Glutamatergic neuron (in vitro differentiated cells): Measurements from ENCODE around the gene MTHFD2L. TPM values are rescaled to one million over a fixed set of nuclear protein-coding genes. Genes with fewer than 3 reads are reported as not detected.

Source experiments
- DNase-seq: peaks from one replicate; pipeline ENCODE4 v3.0.0; 2022
- H3K27ac Mint-ChIP-seq: one replicate; pipeline ENCODE4 v1.8.0; 2020; ENCODE audit warnings: mild to moderate bottlenecking, mixed read lengths, inconsistent platforms; ENCODE audit not compliant: unreplicated experiment
- H3K27me3 Mint-ChIP-seq: one replicate; pipeline ENCODE4 v1.8.0; 2020; ENCODE audit warnings: mild to moderate bottlenecking, moderate library complexity, mixed read lengths, inconsistent platforms; ENCODE audit not compliant: unreplicated experiment
- H3K36me3 Mint-ChIP-seq: one replicate; pipeline ENCODE4 v1.8.0; 2020; ENCODE audit warnings: mild to moderate bottlenecking, mixed read lengths, inconsistent platforms; ENCODE audit not compliant: unreplicated experiment
- H3K4me1 Mint-ChIP-seq: one replicate; pipeline ENCODE4 v1.8.0; 2020; ENCODE audit warnings: mild to moderate bottlenecking, low read depth, mixed read lengths, inconsistent platforms; ENCODE audit not compliant: unreplicated experiment
- H3K4me3 Mint-ChIP-seq: one replicate; pipeline ENCODE4 v1.8.0; 2020; ENCODE audit warnings: mild to moderate bottlenecking, mixed read lengths, inconsistent platforms; ENCODE audit not compliant: unreplicated experiment
- H3K9me3 Mint-ChIP-seq: one replicate; pipeline ENCODE4 v1.8.0; 2020; ENCODE audit warnings: mild to moderate bottlenecking, moderate library complexity, mixed read lengths, inconsistent platforms; ENCODE audit not compliant: unreplicated experiment
- total RNA-seq: library from RNA; stranded (reverse); fragmentation: NEBNext Ultra II Directional; extraction: Animal tissue kit (Norgen Biotek cat#: 25700); gene quantifications from one replicate; pipeline ENCODE4 v1.2.1, GENCODE V29; 2021; ENCODE audit not compliant: unreplicated experiment
- TF ChIP-seq, protein P1 (sequence below): fragments of 200-600 bp; sonication (generic); IDR thresholded peaks from one replicate; pipeline ENCODE4 v1.5.0; 2021; ENCODE audit not compliant: partially characterized antibody, unreplicated experiment

MTHFD2L gene
- total RNA-seq, 1 donor from 2014 or later, result 14.0 TPM

DNA sequence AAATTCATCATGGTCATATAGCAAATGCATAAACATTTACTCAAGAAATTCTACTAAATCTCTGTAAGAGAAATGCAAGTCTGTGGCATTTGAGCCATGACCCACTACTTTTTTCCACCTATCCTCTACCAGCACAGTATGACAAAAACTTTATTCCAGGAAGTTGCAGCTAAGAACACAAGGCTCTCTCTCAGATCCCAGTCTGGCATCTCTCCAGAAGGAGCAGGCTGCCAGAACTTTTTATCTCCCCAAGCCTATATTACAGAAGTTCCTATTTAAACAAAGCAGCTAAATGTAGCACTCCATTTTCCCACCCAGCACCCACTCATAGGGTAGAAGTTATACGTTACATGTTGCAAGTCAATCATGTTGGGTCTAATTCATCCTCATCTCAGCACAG is 101.0 kb downstream of the MTHFD2L start:
- Mint-ChIP-seq H3K27ac (no peak overlapping the region), H3K9me3 (peaks cover 2% of the 10 kb centered on the region), H3K36me3 (no peaks in the 10 kb centered on the region), H3K4me3 (no peak overlapping the region), H3K27me3 (peaks cover 2% of the 10 kb centered on the region), H3K4me1 (no peaks in the 10 kb centered on the region)
- TF ChIP-seq, protein P1, sequence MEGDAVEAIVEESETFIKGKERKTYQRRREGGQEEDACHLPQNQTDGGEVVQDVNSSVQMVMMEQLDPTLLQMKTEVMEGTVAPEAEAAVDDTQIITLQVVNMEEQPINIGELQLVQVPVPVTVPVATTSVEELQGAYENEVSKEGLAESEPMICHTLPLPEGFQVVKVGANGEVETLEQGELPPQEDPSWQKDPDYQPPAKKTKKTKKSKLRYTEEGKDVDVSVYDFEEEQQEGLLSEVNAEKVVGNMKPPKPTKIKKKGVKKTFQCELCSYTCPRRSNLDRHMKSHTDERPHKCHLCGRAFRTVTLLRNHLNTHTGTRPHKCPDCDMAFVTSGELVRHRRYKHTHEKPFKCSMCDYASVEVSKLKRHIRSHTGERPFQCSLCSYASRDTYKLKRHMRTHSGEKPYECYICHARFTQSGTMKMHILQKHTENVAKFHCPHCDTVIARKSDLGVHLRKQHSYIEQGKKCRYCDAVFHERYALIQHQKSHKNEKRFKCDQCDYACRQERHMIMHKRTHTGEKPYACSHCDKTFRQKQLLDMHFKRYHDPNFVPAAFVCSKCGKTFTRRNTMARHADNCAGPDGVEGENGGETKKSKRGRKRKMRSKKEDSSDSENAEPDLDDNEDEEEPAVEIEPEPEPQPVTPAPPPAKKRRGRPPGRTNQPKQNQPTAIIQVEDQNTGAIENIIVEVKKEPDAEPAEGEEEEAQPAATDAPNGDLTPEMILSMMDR, result no peak
- DNase-seq, result no peak

DNA sequence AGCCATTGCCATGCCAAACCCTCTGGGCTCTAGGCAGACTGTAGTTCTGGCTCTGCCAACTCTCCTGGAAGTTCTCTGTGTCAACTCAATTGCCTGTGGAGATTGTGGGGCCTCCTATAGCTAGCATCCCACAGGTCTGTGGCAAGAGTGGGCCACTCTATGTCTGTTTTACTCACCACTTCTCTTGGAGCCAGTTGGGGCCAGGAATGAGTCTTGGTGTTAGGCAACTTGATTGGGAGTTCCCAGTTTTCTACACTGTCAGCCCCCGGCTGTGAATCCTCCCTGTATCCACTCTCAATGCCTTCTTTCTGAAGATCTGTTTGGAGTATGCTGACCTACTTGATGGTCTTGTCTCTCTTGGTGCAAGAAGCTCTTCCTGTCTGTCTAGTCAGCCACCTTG is 102.1 kb downstream of the MTHFD2L start:
- no peak for DNase-seq
- TF ChIP-seq, protein P1, result no peak
- Mint-ChIP-seq H3K27ac (no peak overlapping the region), H3K4me1 (no peaks in the 10 kb centered on the region), H3K9me3 (peaks cover 2% of the 10 kb centered on the region), H3K27me3 (peaks cover 2% of the 10 kb centered on the region), H3K36me3 (no peaks in the 10 kb centered on the region), H3K4me3 (no peak overlapping the region)

DNA sequence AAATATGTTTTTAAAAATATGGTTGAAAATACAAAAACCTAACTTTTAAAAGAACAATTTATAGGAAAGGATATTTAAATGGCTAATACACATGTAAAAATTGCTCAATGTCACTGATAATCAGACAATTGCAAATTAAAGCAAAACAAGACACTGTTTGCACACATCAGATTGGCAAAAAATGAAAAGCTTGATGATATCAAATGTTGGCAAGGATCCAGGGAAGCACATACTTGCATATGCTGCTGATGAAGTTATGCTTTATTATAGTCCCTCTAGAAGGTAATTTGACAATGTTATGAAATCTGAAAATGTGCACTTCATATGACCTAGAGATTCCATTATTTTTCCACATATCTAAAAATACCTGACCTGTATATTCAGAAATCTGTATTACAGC is 104.6 kb downstream of the MTHFD2L start:
- H3K4me1 Mint-ChIP-seq, result no peaks in the 10 kb centered on the region
- no peak overlapping the region for H3K27ac Mint-ChIP-seq
- H3K4me3 Mint-ChIP-seq, result no peak overlapping the region
- TF ChIP-seq, protein P1, result no peak
- no peaks in the 10 kb centered on the region for H3K9me3 Mint-ChIP-seq
- H3K36me3 Mint-ChIP-seq, result no peaks in the 10 kb centered on the region
- DNase-seq, result no peak
- H3K27me3 Mint-ChIP-seq, result no peaks in the 10 kb centered on the region

DNA sequence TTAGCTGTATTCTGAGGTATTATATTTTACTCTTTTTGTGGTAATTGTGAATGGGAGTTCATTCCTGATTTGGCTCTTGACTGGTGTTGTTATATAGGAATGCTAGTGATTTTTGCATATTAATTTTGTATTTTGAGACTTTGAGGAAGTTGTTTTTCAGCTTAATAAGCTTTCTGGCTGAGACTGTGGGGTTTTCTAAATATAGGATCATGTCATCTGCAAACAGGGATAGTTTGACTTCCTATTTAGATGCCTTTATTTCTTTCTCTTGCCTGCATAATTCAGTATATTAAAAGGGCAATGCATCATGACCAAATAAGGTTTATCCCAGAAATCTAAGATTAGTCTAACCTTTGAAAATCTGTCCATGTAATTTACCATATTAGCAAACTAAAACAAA is 105.6 kb downstream of the MTHFD2L start:
- H3K4me1 Mint-ChIP-seq, result no peaks in the 10 kb centered on the region
- no peak overlapping the region for H3K4me3 Mint-ChIP-seq
- no peak for DNase-seq
- H3K27ac Mint-ChIP-seq, result no peak overlapping the region
- TF ChIP-seq, protein P1, result no peak
- no peaks in the 10 kb centered on the region for H3K36me3 Mint-ChIP-seq
- no peaks in the 10 kb centered on the region for H3K27me3 Mint-ChIP-seq
- H3K9me3 Mint-ChIP-seq, result no peaks in the 10 kb centered on the region

DNA sequence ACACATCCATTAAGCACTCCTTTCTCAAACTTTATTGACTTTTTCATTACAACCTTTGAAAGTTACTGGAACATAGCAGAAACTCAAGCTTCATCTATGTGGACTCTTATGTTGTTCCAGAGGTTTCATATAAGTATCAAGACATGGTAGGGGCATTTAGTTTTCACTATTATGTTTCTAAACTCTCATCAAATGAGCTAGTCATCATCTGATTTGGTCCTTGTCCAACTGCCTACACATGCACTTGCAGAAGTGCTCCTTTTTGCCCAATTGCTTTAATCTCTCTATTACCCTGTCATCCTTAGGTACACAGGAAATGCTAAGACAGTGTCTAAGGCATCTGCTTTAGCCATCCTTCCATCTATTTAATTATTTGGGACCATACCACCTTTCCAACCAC is 108.2 kb downstream of the MTHFD2L start:
- H3K27me3 Mint-ChIP-seq, result no peaks in the 10 kb centered on the region

More for the DNA sequence above, 108.2 kb downstream of the MTHFD2L start:
- Mint-ChIP-seq H3K9me3 (no peaks in the 10 kb centered on the region), H3K4me3 (no peak overlapping the region), H3K27ac (no peak overlapping the region), H3K36me3 (no peaks in the 10 kb centered on the region), H3K4me1 (no peaks in the 10 kb centered on the region)
- DNase-seq, result no peak
- TF ChIP-seq, protein P1, result no peak
